GM19240 (cell line): Measurements from ENCODE around the gene LRMDA.
"Not testable (repeated sequence)": the region's sequence is repeated elsewhere in the genome, so short reads cannot be mapped to it uniquely, and the experiment has no call there.

Experiments
- DNase-seq: peaks from one replicate; pipeline ENCODE4 v3.0.0; 2011; ENCODE audit warnings: low spot score; ENCODE audit not compliant: insufficient read length

LRMDA gene

DNA sequence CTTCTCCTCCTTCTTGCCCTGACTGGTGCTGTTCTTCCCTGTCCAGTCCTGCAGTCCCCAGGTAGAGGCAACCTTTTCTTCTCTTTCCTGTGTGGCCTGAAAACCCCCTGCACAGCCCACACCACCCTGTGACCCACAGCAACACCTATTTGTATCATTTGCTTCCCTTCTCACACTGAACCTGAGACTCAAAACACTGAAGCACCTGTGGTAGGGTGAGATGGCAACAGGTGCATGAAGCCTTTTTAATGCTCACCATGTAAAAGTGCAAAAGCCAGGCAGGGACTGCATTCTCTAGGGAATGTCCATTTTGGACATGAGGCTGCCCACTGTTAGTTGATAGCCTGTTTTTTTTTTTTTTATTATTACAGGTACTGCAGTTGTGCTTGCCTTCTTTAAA, 71.4 kb downstream of the LRMDA start:
- DNase-seq, result no peak

DNA sequence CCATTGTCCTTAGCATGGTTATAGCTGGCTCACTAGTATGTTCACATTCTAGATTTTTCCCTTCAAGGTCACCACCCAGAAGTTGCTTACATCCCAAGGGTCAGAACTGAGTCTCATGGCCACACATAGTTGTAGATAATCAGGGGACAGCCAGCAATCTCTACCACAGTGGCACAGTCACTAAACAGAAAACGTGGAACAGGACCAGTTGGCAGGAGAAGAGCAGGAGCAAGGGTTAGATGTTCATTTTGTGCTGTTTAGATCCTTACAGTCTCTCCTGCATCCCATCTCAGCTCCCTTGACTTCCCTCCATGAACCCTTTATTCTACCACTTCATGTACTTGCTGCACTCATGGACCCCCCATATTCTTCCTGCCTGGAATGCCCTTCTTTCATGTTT, 73.9 kb downstream of the LRMDA start:
- no peak for DNase-seq

DNA sequence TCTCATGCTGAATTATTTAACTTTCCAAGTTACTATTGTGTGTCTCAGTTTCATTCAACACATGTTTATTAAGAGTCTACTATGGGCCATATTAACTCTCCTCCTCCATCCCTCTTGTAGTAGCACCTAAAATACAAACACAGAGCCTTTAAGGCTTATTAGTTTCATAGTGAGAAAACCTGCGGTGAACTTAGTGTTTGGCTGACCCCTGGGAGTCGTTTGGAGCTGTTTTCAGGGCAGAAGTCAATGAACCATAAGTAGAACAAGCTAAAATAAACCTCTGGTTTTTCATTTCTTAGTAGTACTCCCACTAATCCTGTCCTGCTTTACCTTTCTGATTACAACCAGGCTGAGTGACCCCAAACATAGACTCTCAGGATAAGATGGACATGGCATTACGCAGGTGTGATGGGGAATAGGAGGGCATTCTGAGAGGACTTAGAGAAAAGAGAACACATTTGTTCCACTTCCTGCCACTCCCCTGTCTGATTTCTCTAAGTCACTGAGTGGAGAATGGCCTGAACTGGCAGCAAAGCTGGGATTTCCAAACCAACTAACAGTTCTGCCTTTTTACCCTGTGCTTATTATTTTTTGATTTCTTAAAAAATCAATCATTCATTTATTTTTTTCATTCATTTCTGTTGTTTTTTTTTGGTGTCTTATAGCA, 74.5 kb downstream of the LRMDA start:
- no peak for DNase-seq

DNA sequence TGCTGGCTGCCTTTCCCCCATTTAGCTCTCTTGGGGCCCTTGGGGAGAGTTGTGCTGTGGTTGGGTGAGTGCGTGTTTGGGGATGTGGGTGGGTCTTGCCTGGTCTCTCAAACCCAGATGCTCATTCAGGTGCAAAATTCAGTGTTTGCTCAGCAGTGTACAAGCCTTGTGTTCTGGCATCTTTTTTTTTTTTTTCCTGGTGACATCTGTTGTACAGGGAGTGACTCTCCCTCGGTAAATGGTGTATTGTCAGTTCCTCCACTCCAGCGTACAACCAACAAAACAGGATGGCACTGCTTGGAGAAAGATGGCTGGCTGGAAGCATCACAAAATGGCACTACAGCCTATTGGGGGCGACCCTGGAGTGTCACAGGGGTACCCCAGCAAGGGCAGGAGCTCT, 75.5 kb downstream of the LRMDA start:
- no peak for DNase-seq

DNA sequence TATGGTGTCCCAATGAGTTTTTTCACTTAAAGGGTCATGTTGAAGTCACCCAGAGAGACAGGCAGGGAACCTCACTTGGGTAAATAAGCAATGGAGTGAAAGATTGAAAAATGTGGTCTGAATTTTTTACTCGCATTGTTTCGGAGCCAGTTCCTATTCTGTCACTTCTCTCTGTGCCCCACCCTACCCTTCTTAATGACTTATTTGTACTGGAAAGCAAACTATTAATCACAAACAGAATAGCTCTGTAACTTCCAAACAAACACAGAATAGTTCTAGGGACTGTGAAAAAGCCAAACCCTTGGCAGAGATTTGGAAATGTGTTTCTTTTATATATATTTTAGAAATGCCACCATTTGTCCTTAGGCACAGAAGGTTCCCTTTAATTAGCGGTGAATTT, 76.0 kb downstream of the LRMDA start:
- DNase-seq, result no peak

DNA sequence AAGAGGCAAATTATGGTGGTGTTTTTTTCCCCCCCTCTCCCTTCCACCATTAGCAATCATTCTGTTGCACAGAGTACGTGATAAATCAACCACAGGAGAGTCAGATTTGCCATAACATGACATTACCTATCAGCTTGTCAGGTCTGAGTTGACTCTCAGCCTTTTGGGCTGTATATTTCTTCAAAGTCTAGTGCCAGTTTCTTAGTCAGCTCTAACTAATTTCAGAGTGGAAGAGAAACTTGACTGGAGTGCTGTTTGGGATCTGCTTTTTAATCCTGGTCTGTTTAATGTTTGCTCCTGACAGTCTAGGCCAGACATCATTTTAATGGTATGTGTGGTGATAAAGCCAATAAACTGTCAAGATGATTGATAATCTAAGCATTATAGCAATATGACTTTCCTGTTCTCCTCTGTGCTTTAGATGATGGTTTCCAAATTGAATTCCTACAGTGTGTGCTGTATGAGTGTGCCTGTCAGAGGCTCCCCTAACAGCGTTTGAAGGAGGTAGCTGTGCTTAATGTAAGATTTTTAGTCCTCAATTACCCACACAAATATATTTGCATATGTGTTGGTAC, 76.9 kb downstream of the LRMDA start:
- no peak for DNase-seq

DNA sequence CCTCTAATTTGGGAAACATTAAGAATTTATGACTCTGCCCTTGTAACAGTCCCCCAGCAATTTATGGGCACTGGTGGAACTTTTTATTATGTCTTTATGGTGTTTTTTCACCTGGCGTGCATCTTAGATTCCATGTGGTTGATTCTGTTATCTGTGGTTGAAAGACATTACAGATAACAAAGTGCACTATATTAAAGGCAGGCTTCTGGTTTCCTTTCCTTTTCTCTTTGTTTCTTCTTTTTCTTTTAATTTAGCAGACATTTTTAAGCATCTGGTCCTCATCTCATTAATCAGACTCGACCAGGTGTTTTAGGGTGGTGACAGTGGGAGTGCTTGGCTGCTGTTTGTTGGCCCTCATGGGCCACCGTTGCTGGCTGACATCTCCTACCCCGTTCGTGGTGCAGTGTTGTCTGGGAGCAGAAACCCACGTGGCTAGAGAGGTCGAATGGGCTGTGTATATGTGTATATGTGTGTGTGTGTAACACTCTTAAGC, 77.4 kb downstream of the LRMDA start:
- DNase-seq, result no peak

DNA sequence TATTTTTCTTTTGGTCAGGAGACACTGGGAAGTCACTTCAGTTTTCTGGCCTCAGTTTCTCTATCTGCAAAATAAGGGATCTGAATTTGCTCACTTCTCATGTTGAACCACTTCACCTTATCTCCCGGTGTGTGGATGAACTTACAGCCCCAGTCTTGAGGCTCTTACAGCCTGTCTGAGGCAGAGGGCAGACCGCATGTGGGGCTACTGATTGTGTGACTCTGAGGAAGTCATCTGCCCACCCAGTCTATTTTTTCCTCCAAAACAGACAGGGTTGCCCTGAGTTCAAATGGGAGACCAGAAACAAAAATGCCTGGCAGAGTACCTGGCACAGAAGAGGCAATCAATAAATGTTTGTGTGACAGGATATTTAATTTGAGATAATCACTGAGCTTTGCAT, 78.3 kb downstream of the LRMDA start:
- no peak for DNase-seq

DNA sequence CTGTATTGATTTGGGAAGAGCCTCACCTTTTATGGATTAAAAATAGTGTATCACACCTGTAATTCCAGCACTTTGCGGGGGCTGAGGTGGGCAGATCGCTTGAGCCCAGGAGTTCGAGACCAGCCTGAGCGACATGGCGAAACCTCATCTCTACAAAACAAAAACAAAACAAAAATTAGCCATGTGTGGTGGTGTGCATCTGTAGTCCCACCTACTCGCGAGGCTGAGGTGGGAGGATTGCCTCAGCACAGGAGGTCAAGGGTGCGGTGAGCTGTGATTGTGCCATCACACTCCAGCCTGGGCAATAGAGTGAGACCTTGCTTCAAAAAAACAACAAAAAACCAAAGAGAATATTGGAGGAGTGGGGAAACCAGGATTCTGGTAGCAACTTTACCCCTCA, 79.6 kb downstream of the LRMDA start:
- DNase-seq, result no peak

DNA sequence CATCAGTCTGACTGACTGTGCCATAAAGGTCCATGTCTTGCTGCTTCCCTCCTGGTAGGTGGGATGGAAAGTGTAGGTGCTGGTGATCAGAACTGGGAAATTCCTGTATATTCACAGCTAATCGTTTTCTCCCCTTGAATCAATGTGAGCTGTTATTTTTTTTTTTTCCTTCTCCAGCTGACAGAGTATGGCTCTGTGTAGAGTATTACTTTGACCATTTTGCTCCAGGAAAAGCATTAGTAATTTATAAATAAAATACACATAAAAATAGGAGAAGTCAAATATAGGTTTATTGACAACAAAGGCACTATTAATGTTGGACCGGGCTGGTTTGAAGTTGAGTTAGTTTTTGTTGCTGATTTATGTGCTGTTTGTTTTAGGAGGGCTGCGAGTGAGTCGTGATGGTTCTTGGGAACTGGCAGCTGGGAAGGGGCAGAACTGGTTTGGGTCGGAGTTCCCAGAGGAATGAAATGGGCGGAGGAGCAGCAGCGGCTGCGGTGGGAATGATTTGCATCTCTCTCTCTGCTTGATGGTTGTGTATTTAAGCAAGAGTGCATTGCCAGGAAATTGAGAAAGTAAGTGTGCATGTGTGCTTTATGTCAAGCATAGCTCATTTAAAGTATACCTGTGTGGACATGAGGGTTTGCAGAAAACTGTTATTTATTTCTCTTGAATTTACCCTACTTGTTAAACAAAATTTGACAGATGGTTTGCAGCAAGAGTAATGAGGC, 80.9 kb downstream of the LRMDA start:
- DNase-seq, result no peak

DNA sequence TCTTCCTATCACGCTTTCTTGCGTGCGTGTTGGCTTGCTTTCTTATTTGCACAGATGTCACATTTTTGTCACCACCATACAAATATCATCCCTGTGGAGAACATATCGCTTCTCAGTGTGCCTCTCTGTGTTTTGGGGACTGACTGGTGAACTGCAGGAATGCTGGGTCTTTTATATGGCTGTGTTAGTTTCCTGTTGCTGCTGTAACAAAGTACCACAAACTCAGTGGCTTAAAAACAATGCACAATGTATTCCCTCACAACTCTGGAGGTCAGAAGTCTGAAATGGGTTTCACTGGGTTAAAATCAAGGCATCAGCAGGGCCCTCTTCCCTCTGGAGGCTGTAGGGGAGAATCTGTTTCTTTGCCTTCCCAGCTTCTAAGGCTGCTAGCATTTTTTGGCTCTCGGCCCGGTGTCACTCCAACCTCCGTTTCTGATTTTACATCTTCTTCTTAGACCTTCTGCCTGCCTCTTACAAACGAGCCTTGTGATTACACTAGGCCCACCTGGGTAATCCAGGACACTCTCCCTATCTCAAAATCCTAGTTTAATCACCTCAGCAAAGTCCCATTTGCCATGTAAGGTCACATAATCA, 82.0 kb downstream of the LRMDA start:
- no peak for DNase-seq

DNA sequence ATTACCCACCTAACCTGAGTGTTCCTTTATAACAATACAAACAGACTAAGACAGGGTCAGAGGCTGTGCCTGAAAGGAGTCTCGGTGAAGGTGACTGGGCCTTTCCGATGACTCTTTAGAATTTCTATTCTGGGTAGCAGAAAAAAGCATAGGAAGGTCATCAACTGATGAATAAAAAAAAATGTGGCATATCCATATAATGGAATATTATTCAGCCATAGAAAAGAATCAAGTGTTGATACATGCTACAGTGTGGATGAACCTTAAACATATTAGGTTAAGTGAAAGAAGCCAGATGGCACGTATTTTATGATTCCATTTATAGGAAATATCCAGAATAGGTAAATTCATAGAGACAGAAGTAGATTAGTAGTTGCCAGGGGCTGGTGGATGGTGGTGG, 83.4 kb downstream of the LRMDA start:
- DNase-seq, result no peak

DNA sequence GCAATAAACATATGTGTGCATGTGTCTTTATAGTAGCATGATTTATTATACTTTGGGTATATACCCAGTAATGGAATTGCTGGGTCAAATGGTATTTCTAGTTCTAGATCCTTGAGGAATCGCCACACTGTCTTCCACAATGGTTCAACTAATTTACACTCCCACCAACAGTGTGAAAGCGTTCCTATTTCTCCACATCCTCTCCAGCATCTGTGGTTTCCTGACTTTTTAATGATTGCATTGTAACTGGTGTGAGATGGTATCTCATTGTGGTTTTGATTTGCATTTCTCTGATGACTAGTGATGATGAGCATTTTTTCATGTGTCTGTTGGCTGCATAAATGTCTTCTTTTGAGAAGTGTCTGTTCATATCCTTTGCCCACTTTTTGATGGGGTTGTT, 84.7 kb downstream of the LRMDA start:
- not testable (repeated sequence) for DNase-seq

DNA sequence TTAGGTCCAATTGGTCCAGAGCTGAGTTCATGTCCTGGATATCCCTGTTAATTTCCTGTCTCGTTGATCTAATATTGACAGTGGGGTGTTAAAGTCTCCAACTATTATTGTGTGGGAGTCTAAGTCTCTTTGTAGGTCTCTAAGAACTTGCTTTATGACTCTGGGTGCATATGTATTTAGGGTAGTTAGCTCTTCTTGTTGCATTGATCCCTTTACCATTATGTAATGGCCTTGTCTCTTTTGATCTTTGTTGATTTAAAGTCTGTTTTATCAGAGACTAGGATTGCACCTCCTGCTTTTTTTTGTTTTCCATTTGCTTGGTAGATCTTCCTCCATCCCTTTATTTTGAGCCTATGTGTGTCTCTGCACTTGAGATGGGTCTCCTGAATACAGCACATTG, 87.8 kb downstream of the LRMDA start:
- DNase-seq, result not testable (repeated sequence)

DNA sequence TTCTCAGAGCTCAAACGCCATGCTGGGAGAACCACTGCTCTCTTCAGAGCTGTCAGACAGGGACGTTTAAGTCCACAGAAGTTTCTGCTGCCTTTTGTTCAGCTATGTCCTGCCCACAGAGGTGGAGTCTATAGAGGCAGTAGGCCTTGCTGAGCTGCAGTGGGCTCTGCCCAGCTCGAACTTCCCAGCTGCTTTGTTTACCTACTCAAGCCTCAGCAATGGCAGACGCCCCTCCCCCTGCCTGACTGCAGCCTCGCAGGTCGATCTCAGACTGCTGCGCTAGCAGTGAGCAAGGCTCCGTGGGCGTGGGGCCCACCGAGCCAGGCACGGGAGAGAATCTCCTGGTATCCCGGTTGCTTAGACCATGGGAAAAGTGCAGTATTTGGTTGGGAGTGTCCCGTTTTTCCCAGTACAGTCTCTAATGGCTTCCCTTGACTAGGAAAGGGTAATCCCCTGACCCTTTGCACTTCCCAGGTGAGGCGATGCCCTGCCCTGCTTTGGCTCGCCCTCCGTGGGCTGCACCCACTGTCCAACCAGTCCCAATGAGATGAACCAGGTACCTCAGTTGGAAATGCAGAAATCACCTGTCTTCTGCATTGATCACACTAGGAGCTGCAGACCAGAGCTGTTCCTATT, 89.9 kb downstream of the LRMDA start:
- not testable (repeated sequence) for DNase-seq

DNA sequence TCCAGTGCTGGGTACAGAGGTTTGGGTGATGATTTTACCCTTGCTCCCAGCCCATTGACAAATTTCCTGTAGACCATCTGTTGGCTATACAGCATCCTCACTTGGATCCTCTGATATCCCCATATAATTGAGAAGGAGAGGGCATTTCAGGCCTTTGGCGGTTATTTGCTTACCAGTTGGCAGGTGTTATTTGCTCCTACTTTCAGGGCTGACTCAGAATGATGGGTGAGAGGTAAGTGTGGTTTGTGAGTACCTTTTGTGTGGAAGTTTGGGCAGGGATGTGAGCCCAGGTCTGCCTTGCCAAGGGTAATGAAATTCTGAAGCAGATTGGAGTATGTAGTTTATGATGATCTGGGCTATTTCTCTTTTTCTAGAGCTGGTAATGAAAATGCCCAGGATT, 93.6 kb downstream of the LRMDA start:
- no peak for DNase-seq

DNA sequence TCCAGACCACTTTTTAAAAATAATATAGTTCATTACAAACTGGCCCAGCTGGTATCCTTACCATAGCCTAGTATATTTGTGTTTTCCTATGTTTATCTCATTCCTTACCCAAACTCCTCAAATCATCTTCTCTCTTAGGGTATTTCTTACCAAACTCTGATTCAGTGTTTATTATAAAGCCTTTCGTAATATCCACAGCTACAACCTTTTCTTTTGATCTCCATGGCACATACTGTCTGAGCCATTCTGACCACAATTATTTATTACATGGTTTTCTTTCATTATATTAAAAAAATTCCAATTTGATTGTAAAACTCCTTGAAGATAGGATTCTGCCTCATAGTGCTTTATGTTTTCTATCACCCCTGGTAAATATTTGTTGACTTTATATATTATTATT, 94.2 kb downstream of the LRMDA start:
- no peak for DNase-seq

DNA sequence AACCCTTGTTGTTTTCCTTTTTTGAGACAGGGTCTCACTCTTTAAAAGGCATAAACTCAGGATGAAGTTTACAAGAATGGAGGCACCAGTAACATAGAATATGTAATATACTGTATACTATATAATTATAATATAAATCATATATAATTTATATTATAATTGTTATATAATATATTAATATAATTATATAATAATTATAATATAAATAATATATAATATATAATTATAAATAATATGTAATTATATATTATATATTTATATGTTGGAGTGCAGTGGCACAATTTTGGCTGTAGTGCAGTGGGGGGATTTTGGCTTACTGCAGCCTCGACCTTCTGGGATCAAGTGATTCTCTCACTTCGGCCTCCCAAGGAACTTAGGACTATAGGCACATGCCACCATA, 96.1 kb downstream of the LRMDA start:
- no peak for DNase-seq

DNA sequence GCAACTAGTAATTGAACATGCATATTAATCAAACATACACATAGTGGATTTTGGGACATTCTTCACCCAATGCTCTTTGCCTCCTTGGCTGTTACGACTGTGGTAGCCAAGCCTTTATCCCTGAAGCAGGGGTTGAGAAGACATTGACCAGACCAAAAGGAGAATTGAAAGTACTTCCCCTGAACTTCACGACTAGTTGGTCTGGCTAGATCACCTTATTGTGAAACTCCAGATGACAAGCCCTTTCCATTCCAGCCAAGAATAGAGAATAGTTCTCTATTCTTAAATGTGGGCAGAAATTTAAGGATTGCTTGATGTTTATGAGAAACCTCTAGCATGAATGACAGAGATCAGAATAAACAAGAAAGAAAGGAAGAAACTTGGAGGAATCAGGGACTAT, 97.0 kb downstream of the LRMDA start:
- DNase-seq, result no peak

DNA sequence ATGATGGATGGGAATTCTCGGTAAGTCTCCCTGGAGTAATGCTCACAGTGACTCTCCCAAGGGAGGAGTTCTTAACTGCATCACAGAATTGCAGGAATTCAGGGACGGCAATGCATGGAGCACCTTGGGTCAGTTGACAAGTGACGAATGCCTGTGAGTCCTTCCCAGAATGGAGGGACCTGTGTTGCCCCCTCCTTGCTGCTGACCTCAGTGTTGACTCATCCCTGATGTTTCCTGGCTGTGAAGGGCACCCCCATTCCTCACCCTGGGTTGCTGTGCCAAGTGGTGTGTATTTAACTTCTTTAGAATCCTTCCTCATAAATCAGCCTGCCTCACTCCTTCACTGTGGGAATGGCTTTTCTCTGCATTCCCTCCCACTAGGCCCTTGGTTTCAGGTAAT, 98.9 kb downstream of the LRMDA start:
- no peak for DNase-seq

DNA sequence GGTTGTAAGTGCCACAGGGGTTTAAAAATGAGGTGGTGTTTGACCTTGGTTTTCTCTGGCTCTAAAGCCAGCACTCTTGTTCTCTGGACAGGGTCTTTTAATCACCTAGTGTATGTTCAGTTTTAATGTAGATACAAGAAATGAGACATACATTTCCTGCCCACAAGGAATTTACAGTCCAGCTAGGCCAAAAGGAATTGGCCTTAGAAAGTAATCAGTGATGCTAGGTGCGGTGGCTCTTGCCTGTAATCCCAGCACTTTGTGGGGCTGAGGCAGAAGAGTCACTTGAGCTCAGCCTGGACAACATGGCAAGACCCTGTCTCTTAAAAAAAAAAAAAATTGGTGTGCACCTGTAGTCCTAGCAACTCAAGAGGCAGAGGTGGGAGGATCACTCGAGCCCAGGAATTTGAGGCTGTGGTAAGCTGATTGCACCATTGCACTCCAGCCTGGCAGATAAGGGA, 100.2 kb downstream of the LRMDA start:
- DNase-seq, result no peak
